RPMI8226 (cell line): Measurements from ENCODE around the gene TPRG1.

ENCODE experiments used
- DNase-seq: peaks from one replicate; pipeline ENCODE4 v3.0.0-alpha.2; 2015

Gene TPRG1

DNA sequence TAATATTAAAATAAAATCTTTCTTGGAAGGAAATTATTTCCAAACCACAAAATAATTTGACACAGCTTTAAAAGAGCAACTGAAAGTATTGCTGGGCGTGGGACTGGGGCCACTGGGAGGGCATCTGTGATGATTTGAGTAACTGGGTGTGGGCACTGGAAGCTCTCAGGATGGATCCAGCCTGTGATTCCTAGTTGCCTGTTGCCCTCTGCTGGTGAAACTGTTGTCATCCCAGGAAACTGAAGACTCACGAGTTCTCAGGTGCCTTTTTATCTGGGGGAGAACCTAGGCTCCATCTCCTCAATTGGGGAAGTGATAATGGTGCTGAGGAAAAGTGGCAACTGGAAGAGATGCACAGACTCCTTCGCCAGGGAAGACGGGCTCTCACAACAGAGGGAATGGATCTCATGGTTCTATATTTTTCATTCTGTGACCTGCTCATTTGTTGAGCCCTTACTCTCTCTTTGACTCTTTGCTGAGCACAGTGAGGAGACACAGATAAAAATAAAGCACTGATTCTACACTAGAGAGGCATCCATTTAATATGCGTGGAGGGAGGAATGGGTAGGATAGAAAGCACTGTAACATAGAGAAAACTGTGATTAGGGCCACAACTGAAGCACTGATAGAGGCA is 61.6 kb downstream of the TPRG1 start:
- DNase-seq: peak; percentile 39

DNA sequence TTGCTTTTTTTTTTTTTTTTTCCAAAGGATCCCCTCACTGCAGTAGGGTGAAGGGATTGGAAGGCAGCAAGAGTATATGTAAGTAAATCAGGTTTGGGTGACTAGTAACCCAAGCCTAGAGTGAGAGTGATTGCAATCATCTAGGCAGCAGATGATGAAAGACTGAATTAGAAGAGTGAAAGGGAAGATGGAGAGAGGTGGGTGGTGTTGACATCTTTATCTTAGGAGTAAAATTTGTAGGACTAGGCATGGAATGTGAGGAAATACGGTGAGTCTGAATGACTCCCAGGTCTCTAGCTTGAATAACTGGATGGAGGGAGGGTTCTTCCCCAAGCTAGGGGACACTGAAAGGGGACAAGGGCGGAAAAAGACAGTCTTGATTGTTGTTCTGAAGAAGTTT is 63.4 kb downstream of the TPRG1 start:
- DNase-seq: no peak

DNA sequence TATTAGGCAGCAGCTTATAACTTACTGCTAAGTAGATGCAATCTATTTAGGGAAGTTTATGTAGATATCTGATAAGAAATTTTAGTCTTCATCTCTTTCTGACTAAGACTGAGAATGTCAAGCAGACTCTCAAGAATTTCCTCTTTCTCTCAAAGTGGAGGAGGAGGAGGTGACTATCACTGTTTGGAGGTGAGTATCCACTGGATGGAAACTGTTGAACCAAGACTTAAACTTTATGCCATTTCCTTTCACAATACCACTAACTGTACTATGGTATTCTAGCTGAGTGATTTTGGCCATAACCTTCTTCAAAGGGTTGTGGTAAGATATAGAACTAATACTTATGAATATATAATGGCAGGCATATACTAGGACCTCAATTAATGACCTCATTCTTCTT is 64.6 kb downstream of the TPRG1 start:
- no peak for DNase-seq

DNA sequence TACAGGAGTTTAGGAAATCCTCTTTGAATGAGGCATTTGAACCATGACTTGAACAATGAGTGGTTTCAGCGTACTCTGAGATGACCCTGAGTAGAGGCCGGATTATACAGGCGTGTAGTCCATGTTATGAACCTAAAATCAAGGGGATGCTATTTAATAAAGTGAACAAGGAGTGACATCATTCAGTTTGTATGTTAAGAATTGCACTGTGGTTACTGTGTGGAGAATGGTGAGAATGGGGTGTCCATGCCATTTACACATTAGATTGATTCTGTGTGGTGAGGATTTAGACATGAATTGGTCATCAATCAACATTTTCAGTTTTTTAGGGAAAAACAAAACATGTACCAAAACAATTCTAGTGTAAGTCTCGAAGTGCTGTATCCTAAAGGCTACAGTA is 65.8 kb downstream of the TPRG1 start:
- no peak for DNase-seq

DNA sequence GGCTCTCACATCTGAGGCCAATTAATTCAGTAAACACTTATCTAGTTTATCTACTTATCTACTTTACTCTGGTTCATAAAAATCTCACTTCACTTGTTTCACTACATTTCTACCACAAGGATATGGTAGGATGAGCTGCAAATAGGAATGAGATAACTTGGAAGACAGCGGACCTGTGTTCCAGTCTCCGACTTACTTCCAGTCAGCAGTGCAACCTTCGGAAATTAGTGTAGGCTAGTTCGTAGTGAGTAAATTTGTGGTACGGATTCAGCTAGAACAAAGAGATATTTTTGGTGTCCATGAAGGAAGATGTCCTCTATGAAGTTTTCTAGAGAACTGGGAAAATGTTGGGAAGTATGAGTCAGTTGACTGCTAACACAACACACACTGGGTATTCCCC is 66.3 kb downstream of the TPRG1 start:
- DNase-seq: no peak

DNA sequence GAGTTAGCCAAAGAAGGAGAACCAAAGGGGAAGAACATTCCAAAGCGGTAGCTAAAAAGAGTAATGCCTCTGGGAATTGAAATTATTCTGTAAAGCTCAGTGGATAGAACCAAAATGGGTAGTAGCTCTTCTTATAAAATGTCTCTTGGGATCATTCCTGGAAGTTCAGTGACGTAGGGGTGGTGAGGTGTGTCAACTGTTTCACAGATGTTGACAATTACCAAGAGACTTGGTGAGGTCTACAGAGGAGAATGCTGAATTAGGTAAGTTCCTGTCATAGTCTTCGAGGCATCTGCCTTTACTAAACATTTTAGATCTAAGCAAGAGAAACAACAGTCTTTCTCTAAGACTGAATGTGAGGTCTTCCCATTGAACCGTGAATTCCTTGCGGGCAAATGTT is 67.8 kb downstream of the TPRG1 start:
- no peak for DNase-seq

DNA sequence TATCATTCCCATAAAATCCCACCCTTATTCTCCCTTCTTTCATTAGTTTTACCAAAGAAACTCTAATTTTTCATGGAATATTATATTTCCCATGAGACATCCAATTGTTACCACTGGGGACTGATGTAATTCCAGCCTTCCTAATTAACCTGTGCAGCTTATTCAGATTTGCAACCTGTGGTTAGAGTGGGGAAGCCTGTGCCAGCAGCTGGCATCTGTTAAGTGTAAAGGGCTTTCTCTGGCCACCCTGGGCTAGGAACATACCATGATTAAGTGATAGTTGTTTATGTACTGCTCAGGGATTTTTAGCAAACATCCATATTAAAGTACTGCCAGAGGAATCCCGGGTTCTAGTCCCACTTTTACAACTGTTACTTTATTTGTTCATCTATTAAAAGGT is 78.2 kb downstream of the TPRG1 start:
- DNase-seq: no peak

DNA sequence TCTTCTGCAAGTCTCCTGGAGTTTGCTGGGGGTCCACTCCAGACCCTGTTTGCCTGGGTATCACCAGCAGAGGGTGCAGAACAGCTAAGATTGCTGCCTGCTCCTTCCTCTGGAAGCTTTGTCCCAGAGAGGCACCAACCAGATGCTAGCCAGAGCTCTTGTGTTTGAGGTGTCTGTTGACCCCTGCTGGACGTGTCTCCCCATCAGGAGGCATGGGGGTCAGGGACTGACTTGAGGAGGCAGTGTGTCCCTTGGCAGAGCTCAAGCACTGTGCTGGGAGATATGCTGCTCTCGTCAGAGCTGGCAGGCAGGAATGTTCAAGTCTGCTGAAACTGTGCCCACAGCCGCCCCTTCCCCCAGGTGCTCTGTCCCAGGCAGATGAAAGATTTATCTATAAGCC is 86.5 kb downstream of the TPRG1 start:
- DNase-seq: no peak

DNA sequence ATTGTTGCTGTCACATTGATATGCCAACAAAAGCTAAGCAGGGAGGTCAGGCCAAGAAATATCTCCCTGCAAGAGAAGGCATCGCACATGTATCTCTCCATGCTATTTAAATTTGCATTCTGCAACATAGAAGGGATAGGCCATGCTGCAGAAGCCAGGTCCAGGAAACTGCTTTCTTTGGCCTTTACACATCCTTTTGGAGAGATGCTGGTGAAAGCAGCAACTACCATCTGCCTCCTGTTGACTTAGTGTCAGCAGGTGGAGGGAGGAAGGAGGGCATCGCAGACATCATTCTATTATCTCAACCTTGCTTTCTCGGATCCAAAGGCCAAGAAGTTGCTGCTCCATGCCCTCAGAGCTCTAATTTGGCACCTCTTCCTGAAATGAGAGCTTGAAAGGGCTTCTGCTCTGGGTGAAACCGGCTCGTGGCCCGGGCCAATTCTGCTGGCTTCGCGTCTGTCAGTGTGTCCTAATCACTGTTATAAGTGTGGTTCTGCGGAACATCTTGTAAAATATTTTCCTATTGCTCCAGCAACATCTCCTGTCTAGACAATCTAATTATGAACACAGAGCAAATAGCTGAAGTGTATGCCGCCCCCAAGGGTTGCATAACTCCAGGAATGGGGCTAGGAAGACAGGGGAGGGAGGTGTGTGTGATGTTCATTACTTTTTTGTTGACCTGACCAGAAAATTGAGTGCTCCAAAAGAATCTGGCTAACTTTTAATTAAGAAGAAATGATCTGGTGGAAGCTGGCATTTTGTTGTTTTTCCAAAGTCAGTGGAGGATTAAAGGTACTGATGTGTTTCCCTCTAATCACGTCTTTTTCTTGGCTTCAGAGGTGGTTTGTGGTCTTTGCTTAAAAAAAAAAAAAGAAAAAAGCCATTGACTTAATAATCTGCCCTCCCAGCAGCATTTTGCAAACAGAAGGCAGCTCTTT is 89.1 kb downstream of the TPRG1 start:
- no peak for DNase-seq

DNA sequence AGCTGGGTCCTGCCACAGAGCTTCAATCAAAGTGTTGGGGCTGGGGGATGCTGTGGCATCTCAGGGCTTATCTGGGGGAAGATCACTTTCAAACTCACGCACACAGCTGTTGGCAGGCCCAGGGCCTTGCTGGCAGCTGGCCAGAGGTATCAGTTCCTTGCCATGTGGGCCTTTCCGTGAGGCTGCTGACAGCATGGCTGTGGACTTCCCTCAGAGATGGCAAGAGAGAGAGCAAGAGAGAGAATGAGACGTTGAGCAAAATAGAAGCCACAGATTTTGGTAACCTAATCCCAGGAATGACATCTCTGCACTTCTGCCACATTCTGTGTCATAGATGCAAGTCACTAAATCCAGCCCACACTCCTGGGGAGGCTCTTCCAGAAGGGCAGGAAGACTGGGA is 91.0 kb downstream of the TPRG1 start:
- DNase-seq: peak; percentile 82

DNA sequence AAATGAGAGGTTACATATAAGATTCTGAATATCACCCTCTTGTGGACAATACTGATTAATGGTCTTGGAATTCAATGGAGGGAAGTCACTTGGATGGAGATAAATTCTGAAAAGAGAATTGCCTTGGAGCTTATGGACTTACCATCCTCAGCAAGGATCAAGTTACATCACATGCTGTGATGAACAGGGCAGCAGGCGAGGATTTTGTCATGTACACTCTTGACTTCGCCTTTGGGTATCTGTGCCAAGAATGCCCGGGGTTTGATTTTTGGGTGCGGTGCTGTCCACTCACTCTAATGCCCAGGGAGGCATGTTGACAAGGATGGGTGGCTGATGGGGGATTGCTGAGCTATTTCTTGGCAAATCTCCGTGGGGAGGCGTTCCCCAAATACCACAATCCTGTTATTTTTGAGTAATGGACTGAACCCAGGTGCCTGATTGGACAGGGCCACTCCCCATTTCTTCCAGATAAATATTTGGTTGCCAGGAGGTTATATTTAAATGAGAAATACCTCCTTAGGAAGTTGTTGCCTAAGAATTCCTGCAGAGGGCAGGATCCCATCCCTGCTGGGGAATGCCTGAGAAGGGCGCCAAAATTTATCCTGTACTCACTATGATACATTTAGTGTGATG is 96.3 kb downstream of the TPRG1 start:
- DNase-seq: no peak

DNA sequence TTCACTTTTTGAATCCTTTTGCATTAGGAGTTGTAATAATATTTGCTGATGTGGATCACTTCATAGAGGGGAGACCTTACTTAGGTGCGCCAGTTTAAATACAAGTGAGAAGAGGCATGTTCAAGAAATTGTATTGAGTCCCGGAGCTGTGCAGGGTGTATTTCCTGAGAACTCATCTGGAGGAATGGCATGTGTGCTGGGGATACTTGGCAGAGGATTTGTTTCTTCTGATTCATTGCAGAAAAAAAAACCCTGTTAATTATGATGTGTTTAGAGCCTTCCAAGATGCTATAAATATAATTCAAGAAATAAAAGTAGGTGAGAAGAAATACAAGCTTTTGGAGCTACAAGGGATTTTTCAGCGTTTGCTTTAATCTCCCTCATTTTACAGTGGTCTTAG is 97.6 kb downstream of the TPRG1 start:
- no peak for DNase-seq

DNA sequence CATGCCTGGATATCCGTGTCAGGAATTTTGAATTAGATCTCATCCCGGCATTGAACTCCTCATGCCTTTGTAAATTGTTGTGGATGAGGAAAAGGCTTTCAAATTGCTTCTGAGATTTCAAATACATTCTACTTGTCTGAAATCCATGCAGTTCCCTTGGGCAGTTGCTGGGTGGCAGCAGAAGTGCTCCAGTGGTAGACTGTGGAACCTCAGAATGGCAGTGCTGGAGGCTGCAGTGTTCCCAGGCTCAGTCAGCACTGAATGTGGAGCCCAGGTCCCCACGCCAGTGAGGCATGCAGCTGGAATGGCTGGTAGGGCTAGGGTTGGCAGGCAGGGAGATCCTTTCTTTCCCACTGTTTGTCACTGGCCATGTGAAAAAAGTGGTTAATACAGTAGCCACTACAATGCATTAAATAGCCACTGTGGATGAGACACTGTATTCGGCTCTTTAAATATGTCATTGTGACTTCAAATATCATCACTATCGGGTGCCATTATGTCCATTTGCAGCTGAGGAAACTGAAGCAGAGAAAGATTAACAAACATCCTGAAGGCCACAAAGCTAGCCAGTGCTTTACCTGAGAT is 98.6 kb downstream of the TPRG1 start:
- DNase-seq: peak; percentile 57

DNA sequence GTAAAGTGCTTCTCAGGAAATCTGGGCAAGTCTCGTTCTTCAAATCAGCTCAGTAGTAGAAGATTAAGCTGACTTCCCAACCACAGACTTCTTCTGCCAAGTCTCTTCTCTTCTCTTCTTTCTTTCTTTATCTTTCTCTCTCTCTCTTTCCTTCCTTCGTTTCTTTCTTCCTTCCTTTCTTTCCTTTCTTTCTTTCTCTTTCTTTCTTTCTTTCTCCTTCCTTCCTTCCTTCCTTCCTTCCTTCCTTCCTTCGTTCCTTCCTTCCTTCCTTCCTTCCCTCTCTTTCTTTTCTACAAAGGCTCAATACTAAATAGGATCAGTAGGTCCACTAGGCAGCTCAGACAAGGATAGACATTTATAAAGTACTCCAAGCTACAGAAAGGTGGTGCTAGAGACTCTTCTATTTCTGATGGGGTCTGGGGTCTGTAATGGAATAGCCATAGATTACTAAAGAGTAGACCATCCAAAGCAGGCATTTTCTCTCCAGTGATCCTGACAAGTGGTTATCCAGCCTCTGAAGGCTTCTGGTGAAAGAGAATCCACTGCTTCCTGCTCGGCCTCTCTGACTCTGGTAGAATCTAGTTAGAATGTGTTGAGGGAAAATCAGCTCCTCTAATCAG is 100.8 kb downstream of the TPRG1 start:
- peak; percentile 13 for DNase-seq

DNA sequence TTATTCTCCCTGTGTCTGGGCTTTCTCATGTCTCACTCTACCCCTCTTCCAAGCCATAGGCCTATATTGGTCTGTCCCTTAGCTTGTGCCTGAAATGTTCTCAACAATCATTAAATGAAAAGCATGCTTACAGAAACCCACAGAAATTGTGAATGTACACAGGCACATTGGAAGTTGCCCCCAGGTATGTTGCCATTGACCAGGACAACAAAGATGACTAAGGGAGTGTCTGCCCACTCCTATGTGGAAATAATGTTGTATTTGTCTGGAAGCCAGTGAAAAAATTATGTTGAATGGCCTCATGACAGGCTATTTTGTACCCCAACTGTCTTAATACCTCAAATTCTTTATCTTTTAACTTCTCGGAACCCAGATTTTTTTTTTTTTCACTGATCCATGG is 102.0 kb downstream of the TPRG1 start:
- no peak for DNase-seq

DNA sequence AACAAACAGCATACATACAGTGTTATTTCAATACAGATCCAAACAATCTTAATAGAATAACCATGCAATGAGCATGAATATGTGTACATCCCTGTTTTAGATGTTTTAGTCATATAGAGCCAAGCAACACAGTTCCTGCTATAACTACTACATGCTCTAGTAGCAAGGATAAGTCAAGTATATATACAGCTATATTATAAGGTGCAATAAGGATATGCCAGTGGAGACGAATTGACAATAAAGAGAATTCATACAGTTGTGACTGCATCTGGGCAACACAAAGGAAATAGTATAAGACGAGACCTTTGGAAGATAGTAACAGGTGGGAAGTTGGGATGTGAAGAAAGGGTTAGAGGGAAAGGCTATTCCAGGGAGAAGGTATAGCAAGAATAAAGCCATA is 103.4 kb downstream of the TPRG1 start:
- DNase-seq: no peak

DNA sequence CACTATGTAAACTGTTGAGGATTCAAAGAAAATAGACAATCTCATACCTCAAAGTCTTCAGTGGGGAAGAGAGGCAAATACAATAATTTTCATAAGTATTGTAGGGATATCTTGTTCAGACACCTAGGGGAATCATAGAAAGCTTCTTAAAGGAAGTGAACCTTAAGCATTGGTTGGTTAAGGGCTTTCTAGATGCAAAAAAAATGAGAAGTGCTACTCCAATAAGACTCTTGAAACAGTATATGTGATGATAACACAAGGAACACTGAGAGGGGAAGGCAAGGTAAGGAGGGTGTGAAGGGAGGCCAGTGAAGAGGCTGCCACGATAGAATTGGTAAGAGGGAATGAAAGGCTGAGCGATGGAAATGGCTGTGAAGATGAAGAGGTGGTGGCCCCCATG is 104.1 kb downstream of the TPRG1 start:
- no peak for DNase-seq

DNA sequence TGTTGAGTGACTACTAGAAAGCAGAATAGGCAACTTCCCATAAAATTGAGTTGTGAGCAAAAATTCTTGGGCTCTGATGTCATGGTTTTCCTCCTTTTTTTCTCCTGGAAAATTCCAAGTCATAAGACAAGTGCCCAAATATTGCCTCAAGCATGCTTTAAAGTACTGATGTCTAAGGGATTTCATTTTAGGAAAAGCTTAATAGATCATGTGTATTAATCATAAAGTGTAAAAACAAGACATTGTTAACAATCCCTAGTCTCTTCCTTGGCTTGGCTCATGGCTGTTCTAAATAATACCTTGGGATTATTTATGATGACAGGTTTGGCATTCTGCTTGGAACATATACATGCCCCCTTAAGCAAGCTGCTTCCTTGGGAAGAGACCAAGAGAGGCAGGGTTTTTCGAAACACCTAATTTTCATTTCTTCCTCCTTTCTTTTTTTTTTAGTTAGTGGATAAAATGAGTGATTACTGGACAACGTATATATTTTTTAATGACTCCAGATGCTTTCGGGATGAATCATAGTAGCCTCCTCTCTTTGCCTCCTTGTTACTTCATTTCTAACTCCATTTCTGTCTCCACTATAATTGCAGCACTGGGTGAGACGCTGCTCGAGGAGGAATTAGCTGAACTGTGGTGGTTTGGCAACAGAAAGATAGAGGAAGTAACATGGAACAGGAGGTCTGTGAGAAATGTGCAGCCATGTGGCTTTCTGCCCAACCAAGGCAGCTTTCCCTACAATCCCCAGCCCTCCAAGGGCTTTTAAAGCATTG is 104.9 kb downstream of the TPRG1 start:
- peak; percentile 38 for DNase-seq

DNA sequence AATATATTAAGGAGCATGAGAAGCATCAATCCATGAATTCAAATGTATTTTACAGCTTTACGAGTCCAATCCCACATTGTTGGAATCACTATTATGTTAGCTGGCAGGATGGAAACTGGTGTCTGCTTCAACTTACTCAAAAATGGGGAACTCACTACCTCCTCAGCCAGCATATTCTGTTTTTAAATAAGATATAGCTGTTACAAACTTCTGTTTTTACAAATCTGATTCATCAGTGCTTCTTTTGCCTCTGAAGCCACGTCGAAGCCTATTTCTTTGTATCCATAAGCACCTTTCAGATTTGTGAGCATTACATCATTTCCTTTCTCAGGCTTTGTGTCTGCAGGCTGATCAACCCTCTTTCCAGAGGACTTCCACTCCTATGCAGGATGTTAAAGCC is 105.9 kb downstream of the TPRG1 start:
- no peak for DNase-seq

DNA sequence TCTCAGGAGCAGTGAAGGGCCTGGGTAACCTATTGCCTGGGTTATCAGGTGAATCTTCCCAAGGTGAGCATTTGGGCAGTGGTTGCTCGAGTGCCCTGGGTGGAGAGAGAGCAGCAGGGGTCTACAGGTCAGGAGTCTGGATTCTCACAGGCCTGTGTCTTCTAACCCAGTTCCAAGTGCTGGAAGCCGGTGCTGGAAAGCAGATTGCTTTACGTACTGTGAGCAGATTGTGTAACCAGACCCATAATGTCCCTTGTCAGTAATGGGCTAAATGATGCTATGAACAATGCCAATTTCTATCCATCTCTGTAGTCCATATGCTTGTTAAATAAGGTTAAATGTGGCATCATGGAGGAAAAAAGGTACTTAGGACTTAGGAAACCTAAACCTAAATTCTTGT is 106.5 kb downstream of the TPRG1 start:
- no peak for DNase-seq

DNA sequence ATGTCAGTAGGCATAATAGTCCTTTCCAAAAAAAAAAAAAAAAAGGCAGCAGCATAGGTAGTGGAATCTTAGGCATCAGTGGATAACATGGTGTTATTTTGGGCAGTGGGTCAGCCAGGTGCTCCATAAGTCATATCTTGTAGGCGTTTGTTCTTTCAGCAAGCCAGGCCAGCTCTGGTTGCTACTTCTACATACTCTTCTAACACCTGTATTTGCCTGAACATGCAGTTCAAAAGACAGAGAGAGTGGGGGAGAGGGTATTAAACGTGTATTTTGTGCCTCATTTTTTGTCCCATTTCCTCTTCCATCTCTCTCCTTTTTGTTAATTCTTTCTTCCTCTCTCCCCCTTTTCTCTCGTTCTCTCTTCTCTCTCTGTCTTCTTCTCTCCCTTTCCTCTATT is 110.4 kb downstream of the TPRG1 start:
- no peak for DNase-seq

DNA sequence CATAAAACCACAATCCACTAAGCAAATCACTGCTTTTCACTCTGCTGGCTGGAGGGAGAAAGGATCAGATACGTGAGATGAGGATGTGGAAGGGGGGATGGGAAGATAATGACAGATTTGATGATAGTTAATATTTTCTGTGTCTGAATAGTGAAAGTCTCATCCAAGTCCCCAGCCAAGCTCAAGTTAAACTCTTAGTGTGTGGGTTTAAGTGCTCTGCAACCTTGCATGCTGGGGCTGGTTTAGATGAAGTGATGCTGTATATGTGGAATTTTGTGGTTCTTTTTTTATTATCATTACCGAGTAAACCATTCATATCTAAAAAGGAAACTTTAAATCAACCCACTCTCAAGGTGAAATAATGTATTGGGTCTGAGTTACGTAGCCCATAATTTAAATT is 111.0 kb downstream of the TPRG1 start:
- no peak for DNase-seq
